Measurements from ENCODE around the gene MYO5C.

- TF ChIP-seq, protein P1, sequence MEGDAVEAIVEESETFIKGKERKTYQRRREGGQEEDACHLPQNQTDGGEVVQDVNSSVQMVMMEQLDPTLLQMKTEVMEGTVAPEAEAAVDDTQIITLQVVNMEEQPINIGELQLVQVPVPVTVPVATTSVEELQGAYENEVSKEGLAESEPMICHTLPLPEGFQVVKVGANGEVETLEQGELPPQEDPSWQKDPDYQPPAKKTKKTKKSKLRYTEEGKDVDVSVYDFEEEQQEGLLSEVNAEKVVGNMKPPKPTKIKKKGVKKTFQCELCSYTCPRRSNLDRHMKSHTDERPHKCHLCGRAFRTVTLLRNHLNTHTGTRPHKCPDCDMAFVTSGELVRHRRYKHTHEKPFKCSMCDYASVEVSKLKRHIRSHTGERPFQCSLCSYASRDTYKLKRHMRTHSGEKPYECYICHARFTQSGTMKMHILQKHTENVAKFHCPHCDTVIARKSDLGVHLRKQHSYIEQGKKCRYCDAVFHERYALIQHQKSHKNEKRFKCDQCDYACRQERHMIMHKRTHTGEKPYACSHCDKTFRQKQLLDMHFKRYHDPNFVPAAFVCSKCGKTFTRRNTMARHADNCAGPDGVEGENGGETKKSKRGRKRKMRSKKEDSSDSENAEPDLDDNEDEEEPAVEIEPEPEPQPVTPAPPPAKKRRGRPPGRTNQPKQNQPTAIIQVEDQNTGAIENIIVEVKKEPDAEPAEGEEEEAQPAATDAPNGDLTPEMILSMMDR (conservative IDR thresholded peaks at IDR 0.05; ENCODE audit: low read depth, low read length): no peak
- no peak for TF ChIP-seq EZH2 (IDR thresholded peaks at IDR 0.05; ENCODE audit: borderline replicate concordance, low read depth, low read length, poor library complexity, severe bottlenecking)
Observed at GRCh38 chr15:52232327-52232726, 63.3 kb downstream of the MYO5C start.

All from A673 (cell line).